GM19372 (cell line): ENCODE results near the gene CPXM2.

Experiments
- ATAC-seq: cut with Tn5 transposase; IDR thresholded peaks from one replicate; pipeline ENCODE4 v1.9.1; 2021; ENCODE audit warnings: mild to moderate bottlenecking, low read depth, moderate library complexity; ENCODE audit not compliant: unreplicated experiment

The CPXM2 gene

GRCh38 chr10:123704812-123705211 lies 186.8 kb downstream of the CPXM2 start:
- ATAC-seq: no peak

GRCh38 chr10:123704076-123704475 lies 187.5 kb downstream of the CPXM2 start:
- ATAC-seq: no peak

GRCh38 chr10:123703195-123703790 lies 188.3 kb downstream of the CPXM2 start:
- ATAC-seq: no peak
